HepG2 (cell line): ENCODE results near the gene TTPAL. TPM values are rescaled to one million over a fixed set of nuclear protein-coding genes. Genes with fewer than 3 reads are reported as not detected.

ENCODE experiments used
- CBX2 ChIP-seq, 2 experiments: fragments of 200-600 bp in 1 of 2; sonication (generic); formaldehyde crosslinking in 1 of 2; IDR thresholded peaks; 2 replicates each; pipeline versions ENCODE4 v1.7.0 to v1.8.1; 2018 to 2022; ENCODE audit warnings: low read depth in 2 of 2, low read length in 1 of 2, mild to moderate bottlenecking in 1 of 2, missing genetic modification reagents in 1 of 2
- FOXA1 ChIP-seq, 2 experiments: fragments of 450-650 bp in 1 of 2; sonication (generic) in 1 of 2; formaldehyde crosslinking in 1 of 2; IDR thresholded peaks; 2 replicates each; pipeline versions ENCODE4 v1.4.0 to v1.6.1; 2016 to 2020; ENCODE audit warnings: missing genetic modification reagents in 1 of 2
- HHEX ChIP-seq: IDR thresholded peaks from 2 replicates; pipeline ENCODE4 v1.6.1; 2016; ENCODE audit warnings: control low read depth
- HNRNPH1 ChIP-seq: fragments of 200-400 bp; formaldehyde crosslinking; optimal IDR thresholded peaks from 2 replicates; pipeline ENCODE3; 2017; ENCODE audit warnings: mild to moderate bottlenecking, low read depth, low read length
- MYNN ChIP-seq: sonication (generic); formaldehyde crosslinking; IDR thresholded peaks from 2 replicates; pipeline ENCODE4 v1.4.0; 2020; ENCODE audit warnings: mild to moderate bottlenecking, low read depth, missing genetic modification reagents
- SIX1 ChIP-seq: sonication (generic); formaldehyde crosslinking; IDR thresholded peaks from 2 replicates; pipeline ENCODE4 v1.4.0; 2020; ENCODE audit warnings: missing genetic modification reagents, borderline replicate concordance
- TAF1 ChIP-seq: sonication (generic); formaldehyde crosslinking; IDR thresholded peaks from 2 replicates; pipeline ENCODE4 v1.4.0; 2020; ENCODE audit warnings: missing genetic modification reagents
- TSC22D2 ChIP-seq: sonication (generic); formaldehyde crosslinking; IDR thresholded peaks from 2 replicates; pipeline ENCODE4 v1.5.1; 2020; ENCODE audit warnings: missing genetic modification reagents, mild to moderate bottlenecking, borderline replicate concordance
- ZKSCAN8 ChIP-seq: IDR thresholded peaks from 2 replicates; pipeline ENCODE4 v1.6.1; 2016; ENCODE audit warnings: borderline replicate concordance, missing genetic modification reagents, missing compliant biosample characterization
- ZNF160 ChIP-seq: sonication (generic); formaldehyde crosslinking; IDR thresholded peaks from 2 replicates; pipeline ENCODE4 v1.8.0; 2022; ENCODE audit warnings: mild to moderate bottlenecking, inconsistent platforms, missing genetic modification reagents
- ZNF619 ChIP-seq: sonication (generic); formaldehyde crosslinking; IDR thresholded peaks from 2 replicates; pipeline ENCODE4 v1.4.0; 2020; ENCODE audit warnings: mild to moderate bottlenecking, missing genetic modification reagents
- ZSCAN31 ChIP-seq: sonication (generic); formaldehyde crosslinking; IDR thresholded peaks from 2 replicates; pipeline ENCODE4 v1.5.0; 2020; ENCODE audit warnings: low read depth, mild to moderate bottlenecking, missing genetic modification reagents
- ZSCAN9 ChIP-seq: IDR thresholded peaks from 2 replicates; pipeline ENCODE4 v1.6.1; 2016; ENCODE audit warnings: borderline replicate concordance
- polyA plus RNA-seq, 8 experiments: library from polyadenylated mRNA; depleted of rRNA in 3 of 8; stranded (reverse) in 7 of 8; unstranded in 1 of 8; fragments of >200 nt; fragmentation: Illumina TruSeq in 4 of 8; extraction: Trizol in 4 of 8; gene quantifications; 2 replicates each; pipeline versions ENCODE4 v1.2.1 to v1.2.3, GENCODE V29; 2011 to 2016; ENCODE audit warnings: low read depth in 4 of 8, missing spikeins in 1 of 8, mixed read lengths in 1 of 8; ENCODE audit not compliant: insufficient read depth in 1 of 8
- total RNA-seq, 5 experiments: library from RNA; depleted of rRNA; stranded (reverse); fragments of >200 nt; fragmentation: Illumina TruSeq; extraction: Trizol; gene quantifications; 2 replicates each; pipeline ENCODE4 v1.2.3, GENCODE V29; 2016; ENCODE audit warnings: low read depth in 1 of 5
- TF ChIP-seq, protein P1 (sequence below): IDR thresholded peaks from 2 replicates; pipeline ENCODE4 v1.6.1; 2016; ENCODE audit warnings: low read depth, missing genetic modification reagents, missing compliant biosample characterization
- TF ChIP-seq, protein P2 (sequence below): sonication (generic); formaldehyde crosslinking; IDR thresholded peaks from 2 replicates; pipeline ENCODE4 v1.4.0; 2020; ENCODE audit warnings: mild to moderate bottlenecking, missing genetic modification reagents
- TF ChIP-seq, protein P3 (sequence below): sonication (generic); formaldehyde crosslinking; IDR thresholded peaks from 2 replicates; pipeline ENCODE4 v1.4.0; 2020; ENCODE audit warnings: missing genetic modification reagents, borderline replicate concordance
- TF ChIP-seq, protein P4 (sequence below): IDR thresholded peaks from 2 replicates; pipeline ENCODE4 v1.6.1; 2018; ENCODE audit warnings: missing genetic modification reagents

Gene TTPAL
- total and polyA plus RNA-seq, 2 of the 13 experiments (the other 11 are each of a cell fraction or from before 2014, with no cell fraction given), result 4.3 to 18.8 TPM

DNA sequence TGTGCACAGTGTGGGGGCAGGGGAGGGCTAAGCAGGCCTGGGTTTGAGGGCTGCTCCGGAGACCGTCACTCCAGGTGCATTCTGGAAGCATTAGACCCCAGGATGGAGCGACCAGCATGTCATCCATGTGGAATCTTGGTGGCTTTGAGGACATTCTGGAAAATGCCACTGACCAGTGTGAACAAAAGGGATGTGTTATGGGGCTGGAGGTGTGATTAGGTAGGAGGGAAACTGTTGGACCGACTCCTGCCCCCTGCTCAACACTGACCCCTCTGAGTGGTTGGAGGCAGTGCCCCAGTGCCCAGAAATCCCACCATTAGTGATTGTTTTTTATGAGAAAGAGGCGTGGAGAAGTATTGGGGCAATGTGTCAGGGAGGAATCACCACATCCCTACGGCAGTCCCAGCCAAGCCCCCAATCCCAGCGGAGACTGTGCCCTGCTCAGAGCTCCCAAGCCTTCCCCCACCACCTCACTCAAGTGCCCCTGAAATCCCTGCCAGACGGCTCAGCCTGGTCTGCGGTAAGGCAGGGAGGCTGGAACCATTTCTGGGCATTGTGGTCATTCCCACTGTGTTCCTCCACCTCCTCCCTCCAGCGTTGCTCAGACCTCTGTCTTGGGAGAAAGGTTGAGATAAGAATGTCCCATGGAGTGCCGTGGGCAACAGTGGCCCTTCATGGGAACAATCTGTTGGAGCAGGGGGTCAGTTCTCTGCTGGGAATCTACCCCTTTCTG, 44.0 kb upstream of the TTPAL start (continued):
- TF ChIP-seq, protein P1, sequence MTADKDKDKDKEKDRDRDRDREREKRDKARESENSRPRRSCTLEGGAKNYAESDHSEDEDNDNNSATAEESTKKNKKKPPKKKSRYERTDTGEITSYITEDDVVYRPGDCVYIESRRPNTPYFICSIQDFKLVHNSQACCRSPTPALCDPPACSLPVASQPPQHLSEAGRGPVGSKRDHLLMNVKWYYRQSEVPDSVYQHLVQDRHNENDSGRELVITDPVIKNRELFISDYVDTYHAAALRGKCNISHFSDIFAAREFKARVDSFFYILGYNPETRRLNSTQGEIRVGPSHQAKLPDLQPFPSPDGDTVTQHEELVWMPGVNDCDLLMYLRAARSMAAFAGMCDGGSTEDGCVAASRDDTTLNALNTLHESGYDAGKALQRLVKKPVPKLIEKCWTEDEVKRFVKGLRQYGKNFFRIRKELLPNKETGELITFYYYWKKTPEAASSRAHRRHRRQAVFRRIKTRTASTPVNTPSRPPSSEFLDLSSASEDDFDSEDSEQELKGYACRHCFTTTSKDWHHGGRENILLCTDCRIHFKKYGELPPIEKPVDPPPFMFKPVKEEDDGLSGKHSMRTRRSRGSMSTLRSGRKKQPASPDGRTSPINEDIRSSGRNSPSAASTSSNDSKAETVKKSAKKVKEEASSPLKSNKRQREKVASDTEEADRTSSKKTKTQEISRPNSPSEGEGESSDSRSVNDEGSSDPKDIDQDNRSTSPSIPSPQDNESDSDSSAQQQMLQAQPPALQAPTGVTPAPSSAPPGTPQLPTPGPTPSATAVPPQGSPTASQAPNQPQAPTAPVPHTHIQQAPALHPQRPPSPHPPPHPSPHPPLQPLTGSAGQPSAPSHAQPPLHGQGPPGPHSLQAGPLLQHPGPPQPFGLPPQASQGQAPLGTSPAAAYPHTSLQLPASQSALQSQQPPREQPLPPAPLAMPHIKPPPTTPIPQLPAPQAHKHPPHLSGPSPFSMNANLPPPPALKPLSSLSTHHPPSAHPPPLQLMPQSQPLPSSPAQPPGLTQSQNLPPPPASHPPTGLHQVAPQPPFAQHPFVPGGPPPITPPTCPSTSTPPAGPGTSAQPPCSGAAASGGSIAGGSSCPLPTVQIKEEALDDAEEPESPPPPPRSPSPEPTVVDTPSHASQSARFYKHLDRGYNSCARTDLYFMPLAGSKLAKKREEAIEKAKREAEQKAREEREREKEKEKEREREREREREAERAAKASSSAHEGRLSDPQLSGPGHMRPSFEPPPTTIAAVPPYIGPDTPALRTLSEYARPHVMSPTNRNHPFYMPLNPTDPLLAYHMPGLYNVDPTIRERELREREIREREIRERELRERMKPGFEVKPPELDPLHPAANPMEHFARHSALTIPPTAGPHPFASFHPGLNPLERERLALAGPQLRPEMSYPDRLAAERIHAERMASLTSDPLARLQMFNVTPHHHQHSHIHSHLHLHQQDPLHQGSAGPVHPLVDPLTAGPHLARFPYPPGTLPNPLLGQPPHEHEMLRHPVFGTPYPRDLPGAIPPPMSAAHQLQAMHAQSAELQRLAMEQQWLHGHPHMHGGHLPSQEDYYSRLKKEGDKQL, result no peak
- TF ChIP-seq ZNF619, result peak; percentile 94
- no peak for TF ChIP-seq CBX2 (IDR thresholded peaks at IDR 0.05; ENCODE audit: low read depth, low read length)
- TF ChIP-seq CBX2 (CRISPR knock-in tag; IDR thresholded peaks at IDR 0.05; ENCODE audit: low read depth), result no peak
- TF ChIP-seq HHEX (CRISPR knock-in tag), result no peak
- TF ChIP-seq MYNN (CRISPR knock-in tag), result 0 out of 2 replicates have a peak, but pooled peaks have one; percentile 24
- TF ChIP-seq ZNF160 (CRISPR knock-in tag), result peak; percentile 39; the same call in 1 of the 2 replicates
- TF ChIP-seq ZSCAN9, result 0 out of 2 replicates have a peak, but pooled peaks have one; percentile 11
- 0 out of 2 replicates have a peak, but pooled peaks have one; percentile 32 for TF ChIP-seq TAF1 (CRISPR knock-in tag)
- TF ChIP-seq SIX1 (CRISPR knock-in tag), result no peak
- TF ChIP-seq, protein P2, sequence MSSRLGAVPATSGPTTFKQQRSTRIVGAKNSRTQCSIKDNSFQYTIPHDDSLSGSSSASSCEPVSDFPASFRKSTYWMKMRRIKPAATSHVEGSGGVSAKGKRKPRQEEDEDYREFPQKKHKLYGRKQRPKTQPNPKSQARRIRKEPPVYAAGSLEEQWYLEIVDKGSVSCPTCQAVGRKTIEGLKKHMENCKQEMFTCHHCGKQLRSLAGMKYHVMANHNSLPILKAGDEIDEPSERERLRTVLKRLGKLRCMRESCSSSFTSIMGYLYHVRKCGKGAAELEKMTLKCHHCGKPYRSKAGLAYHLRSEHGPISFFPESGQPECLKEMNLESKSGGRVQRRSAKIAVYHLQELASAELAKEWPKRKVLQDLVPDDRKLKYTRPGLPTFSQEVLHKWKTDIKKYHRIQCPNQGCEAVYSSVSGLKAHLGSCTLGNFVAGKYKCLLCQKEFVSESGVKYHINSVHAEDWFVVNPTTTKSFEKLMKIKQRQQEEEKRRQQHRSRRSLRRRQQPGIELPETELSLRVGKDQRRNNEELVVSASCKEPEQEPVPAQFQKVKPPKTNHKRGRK (CRISPR knock-in tag), result 0 out of 2 replicates have a peak, but pooled peaks have one; percentile 33
- TF ChIP-seq TSC22D2 (CRISPR knock-in tag), result peak; percentile 50; the same call in 1 of the 2 replicates
- TF ChIP-seq, protein P3, sequence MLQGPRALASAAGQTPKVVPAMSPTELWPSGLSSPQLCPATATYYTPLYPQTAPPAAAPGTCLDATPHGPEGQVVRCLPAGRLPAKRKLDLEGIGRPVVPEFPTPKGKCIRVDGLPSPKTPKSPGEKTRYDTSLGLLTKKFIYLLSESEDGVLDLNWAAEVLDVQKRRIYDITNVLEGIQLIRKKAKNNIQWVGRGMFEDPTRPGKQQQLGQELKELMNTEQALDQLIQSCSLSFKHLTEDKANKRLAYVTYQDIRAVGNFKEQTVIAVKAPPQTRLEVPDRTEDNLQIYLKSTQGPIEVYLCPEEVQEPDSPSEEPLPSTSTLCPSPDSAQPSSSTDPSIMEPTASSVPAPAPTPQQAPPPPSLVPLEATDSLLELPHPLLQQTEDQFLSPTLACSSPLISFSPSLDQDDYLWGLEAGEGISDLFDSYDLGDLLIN (CRISPR knock-in tag), result 0 out of 2 replicates have a peak, but pooled peaks have one; percentile 50
- peak; percentile 76 for TF ChIP-seq ZSCAN31 (CRISPR knock-in tag)
- TF ChIP-seq HNRNPH1, result peak; percentile 73
- TF ChIP-seq ZKSCAN8, result no peak
- TF ChIP-seq FOXA1 (IDR thresholded peaks at IDR 0.05), result no peak
- TF ChIP-seq FOXA1 (CRISPR knock-in tag; IDR thresholded peaks at IDR 0.05), result no peak
- TF ChIP-seq, protein P4, sequence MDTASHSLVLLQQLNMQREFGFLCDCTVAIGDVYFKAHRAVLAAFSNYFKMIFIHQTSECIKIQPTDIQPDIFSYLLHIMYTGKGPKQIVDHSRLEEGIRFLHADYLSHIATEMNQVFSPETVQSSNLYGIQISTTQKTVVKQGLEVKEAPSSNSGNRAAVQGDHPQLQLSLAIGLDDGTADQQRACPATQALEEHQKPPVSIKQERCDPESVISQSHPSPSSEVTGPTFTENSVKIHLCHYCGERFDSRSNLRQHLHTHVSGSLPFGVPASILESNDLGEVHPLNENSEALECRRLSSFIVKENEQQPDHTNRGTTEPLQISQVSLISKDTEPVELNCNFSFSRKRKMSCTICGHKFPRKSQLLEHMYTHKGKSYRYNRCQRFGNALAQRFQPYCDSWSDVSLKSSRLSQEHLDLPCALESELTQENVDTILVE (CRISPR knock-in tag), result no peak
